SK-MEL-5 (cell line): ENCODE data around the gene EEF1AKMT3. TPM values are rescaled to one million over a fixed set of nuclear protein-coding genes. Genes with fewer than 3 reads are reported as not detected.
A peak's percentile ranks its signal among the peaks of the same experiment; 100 is the strongest.

Experiments used
- DNase-seq: peaks from one replicate; pipeline ENCODE4 v3.0.0-alpha.2; 2016; ENCODE audit warnings: low read depth, low spot score
- in situ Hi-C: cut with HindIII; loops from 2 replicates; pipeline ENCODE4 v1.10.0; 2016; ENCODE audit warnings: low sequenced_read_pairs, high pct_unique_total_duplicates, low pct_unique_long_range_greater_than_20kb
- polyA plus RNA-seq, 2 experiments: library from polyadenylated mRNA; depleted of rRNA; stranded (reverse); fragments of >200 nt; gene quantifications; 2 replicates each; pipeline ENCODE4 v1.2.3, GENCODE V29; 2015
- total RNA-seq: library from RNA; depleted of rRNA; stranded (reverse); fragments of >200 nt; shearing (Covaris generic); gene quantifications from 2 replicates; pipeline ENCODE4 v1.2.3, GENCODE V29; 2014; rRNA removed

EEF1AKMT3 gene
- total RNA-seq, result 4.0 and 6.3 TPM in 2 replicates
- 8.2 and 13.2 TPM in 2 replicates for polyA plus RNA-seq (2015; cell fraction: cytosol; rRNA removed)
- polyA plus RNA-seq (2015; cell fraction: nucleus; rRNA removed), result 13.8 and 15.9 TPM in 2 replicates

GRCh38 chr12:57772429-57773322 lies at the start of gene EEF1AKMT3:
EEF1AKMT3 (plus strand) TSS chr12:57772614; CDS start chr12:57772725, 111 bp downstream.
- DNase-seq, result peak; percentile 69
- in situ Hi-C loops, result no loop called here

DNA sequence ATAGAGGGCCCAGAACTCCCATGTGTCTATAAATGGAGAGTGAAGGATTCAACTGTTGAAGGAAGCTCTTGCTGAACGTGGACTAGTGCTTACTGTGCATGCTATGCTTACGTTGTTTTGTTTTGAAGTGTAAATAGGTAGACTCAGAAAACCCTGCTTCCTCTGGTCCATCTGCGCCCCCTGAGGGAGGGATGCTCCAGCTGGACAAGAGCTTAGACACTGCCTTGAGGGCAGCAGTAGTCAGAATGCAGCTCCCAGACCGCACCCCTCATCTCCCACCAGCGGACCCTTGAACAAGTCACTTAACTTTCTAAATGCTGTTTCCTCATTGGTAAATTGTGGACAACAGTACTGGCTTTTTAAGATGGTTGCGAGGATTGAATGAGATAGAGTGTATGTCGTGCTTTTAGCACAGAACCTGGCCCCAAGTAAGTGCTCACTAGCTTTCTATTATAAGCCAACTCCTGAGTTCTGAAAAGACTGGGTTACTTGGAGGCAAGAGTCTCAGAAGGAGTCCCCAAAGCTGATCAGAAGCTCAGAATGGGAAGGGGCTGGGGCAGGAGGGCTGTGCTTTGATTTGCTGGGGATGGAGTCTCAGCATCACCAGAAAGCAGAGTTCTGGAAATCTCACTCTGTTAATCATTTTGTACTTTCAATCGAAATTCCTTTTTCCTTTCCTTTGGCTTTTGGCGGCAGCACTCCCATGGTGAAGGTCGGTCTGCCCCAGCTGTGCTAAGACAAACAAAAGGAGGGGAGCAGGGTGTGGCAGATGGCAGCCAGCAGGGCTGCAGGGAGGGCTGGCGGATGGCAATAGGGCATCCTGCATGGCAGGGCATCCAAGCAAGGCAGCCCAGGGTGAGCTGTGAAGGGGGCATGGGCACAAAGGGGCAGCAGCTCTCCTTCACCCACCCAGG lies 49.4 kb upstream of the EEF1AKMT3 start:
- no peak for DNase-seq
- in situ Hi-C loops, result no loop called here

GRCh38 chr12:57723630-57723962 lies 48.8 kb upstream of the EEF1AKMT3 start:
- DNase-seq, result no peak
- in situ Hi-C loops, result no loop called here

GRCh38 chr12:57724003-57724935 lies 48.1 kb upstream of the EEF1AKMT3 start:
- DNase-seq, result no peak
- in situ Hi-C loops, result no loop called here

GRCh38 chr12:57724936-57725740 lies 47.3 kb upstream of the EEF1AKMT3 start:
- in situ Hi-C loops, result no loop called here
- no peak for DNase-seq

- in situ Hi-C loops, result no loop called here
Observed at GRCh38 chr12:57725851-57726150, 46.6 kb upstream of the EEF1AKMT3 start.

DNA sequence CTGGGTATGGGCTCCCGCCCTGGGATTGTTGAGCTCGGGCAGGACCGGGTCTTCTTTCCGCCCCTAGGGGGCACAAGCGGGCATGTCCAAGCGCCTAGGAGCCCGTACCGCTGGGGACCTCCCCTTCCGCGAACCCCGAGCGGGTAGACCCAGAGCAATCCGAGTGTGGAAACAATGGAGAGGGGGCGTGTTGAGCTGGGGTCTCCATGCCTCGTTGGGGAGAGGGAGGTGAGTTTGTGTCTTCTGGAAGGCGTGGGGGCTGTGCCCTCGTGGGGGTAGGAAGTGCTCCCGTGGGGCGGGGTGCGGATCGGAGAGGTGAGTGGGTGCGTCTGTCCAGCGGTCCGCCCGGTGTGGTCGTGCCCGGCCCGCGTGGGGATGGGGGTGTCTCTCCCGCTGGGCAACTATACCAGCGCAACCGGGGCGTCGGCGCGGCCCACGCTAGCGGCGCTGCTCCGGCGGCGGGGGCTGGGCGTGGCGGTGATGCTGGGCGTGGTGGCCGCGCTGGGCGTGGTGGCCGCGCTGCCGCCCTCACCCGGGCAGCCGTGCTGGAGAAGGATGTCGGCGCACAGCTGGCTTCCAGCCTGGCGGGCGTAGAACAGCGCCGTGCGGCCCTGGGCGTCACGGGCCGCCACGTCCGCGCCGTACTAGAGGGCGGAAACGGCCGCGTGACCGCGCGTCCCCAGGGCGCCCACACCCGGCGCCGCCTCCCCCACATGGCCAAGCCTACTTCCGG lies 46.1 kb upstream of the EEF1AKMT3 start:
- in situ Hi-C loops, result no loop called here
- peak; percentile 88 for DNase-seq

More at GRCh38 chr12:57725851-57726150, 46.6 kb upstream of the EEF1AKMT3 start:
- no peak for DNase-seq

DNA sequence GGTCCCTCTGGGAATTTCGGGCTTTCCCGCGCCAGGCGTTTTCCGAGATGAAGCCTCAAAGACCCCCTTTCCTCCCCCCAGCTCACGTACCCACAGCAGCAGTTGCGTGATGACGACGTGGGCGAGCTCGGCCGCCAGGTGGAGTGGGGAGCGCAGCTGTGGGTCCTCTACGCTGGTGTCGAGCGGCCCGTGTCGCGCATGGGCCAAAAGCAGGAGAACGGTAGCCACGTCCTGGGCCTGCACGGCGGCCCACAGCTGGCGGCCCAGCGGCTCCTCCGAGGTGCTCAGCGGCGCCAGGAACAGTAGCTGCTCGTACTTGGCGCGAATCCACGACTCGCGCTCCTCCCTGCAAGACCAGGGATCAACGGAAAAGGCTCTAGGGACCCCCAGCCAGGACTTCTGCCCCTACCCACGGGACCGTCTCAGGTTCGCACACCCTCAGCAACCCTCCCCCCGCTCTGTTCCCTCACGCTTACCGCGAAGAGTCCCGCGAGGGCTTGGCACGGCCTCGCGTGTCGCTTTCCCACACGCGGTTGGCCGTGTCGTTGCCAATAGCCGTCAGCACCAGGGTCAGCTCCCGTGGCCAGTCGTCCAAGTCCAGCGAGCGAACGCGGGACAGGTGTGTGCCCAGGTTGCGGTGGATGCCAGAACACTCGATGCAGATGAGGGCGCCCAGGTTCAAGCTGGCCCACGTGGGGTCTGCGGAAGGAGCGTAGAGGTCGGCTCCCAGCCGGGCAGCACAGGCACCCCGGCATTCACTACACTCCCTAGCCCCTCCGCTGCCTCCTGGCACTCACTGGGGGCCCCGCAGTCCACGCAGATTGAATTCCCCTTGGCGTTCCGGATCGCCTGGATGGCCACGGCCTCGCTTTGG lies 45.3 kb upstream of the EEF1AKMT3 start:
- in situ Hi-C loops, result no loop called here
- no peak for DNase-seq

GRCh38 chr12:57727758-57728395 lies 44.5 kb upstream of the EEF1AKMT3 start:
- no peak for DNase-seq
- in situ Hi-C loops, result no loop called here

- in situ Hi-C loops, result no loop called here
- DNase-seq, result no peak
Observed at GRCh38 chr12:57729321-57729844, 43.0 kb upstream of the EEF1AKMT3 start.

DNA sequence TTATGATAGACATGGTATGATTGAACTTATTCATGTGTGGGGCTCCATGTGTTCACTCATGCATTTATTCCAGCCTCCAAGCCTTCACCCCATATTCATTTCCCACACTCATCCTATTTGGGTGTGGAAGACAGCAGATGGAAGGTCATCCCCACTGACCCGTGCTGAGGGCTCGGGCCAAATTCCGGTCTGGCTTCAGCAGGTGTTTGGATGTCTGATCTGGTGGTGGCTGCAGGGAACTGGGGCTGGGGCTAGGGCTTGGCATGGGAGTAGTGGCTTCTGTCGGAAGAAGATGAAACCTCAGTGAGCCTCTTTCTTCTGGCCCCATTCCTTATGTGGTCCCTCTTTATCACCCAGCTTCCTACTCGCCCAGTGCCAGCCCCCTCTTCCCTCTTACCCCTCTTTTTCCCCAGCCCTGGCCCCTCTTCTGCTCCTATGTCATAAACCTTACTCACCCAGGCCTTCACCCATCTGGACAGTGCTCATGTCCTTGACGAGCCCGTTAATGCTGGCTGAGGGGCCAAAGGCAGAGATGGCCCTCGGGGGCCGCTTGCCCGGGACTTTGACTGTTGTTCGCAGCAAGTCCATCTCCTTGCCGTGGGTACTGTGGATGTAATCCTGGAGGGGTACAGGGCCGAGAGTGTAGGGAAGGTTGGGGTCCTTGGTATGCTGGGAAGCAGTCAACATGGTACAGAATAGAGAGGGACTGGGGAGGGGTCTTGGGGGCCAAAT lies 41.9 kb upstream of the EEF1AKMT3 start:
- in situ Hi-C loops, result no loop called here

DNA sequence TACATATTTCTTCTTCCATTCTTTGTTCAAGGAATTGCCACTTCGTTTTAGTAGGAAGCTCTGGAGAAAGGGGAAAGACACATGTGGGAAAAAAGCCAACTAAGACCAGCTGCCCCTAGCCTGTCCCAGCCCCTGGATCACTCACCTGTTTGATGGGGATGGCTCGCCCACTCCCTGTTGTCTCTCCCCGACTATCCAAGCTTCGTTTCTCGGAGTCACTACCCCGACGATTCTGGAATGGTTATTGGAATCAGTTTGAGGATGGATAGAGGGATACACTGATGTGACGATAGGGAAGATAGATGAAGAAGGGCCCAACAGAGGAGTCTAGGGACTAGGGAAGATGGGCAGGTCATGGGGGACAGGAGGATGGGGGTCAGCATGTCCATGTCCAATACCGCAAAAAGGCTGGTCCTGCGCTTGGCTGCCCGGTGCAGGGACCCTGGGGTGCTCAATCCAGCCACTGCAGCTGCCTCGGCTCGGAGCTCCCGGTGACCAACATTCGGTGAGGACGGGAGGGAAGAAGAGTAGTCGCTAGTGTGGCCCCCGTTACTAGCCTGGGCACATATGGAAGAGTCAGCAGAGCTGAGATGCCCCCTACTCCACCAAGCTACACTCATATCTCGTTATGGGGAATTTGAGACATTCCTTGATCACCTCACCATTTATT lies 40.9 kb upstream of the EEF1AKMT3 start:
- in situ Hi-C loops, result no loop called here

More for the DNA sequence above, 41.9 kb upstream of the EEF1AKMT3 start:
- DNase-seq, result no peak

GRCh38 chr12:57732270-57732669 lies 40.1 kb upstream of the EEF1AKMT3 start:
- DNase-seq, result no peak
- in situ Hi-C loops, result no loop called here

More for the DNA sequence above, 40.9 kb upstream of the EEF1AKMT3 start:
- DNase-seq, result no peak
